ENCODE data around the gene SAV1. TPM values are rescaled to one million over a fixed set of nuclear protein-coding genes. Genes with fewer than 3 reads are reported as not detected.
"Not testable (repeated sequence)": the region's sequence is repeated elsewhere in the genome, so short reads cannot be mapped to it uniquely, and the experiment has no call there.

The SAV1 gene
- total RNA-seq = 22.6 TPM
- long read RNA-seq, transcript SAV1-201 (5 exons, 3,063 nt) = major isoform, 79 of 83 reads
- long read RNA-seq, partial matches to known transcripts = 0 of 83 reads
- long read RNA-seq, other reads (novel, unspliced or antisense) = 4 of 83 reads

GRCh38 chr14:50667996-50668825 is at the start of gene SAV1:
Gene SAV1 (minus strand): TSS chr14:50668306. CDS start chr14:50667967, 339 bp downstream.
- intact Hi-C loops (cut with DNase I) = loop anchor here (10.0 kb wide), 1 partner anchor 443 kb away; no protein-coding TSS in a partner anchor
- ATAC-seq (ENCODE audit: poor library complexity) (peak; percentile 97), DNase-seq (peak; percentile 91)

DNA sequence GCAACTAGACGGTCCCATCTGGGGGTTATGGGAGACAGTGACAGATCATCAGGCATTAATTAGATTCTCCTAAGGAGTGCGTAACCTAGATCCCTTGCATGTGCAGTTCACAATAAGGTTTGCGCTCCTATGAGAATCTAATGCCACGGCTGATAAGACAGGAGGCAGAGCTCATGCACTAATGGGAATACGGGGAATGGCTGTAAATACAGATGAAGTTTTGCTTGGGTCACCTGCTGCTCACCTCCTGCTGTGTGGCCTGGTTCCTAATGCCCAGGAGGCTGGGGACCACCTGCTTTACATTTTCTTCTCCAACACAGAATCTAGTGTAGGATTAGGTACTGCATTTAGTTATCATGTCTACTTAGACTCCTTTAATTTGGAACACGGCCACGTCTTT is 49.7 kb upstream of the SAV1 start:
- no peak for DNase-seq
- intact Hi-C loops (cut with DNase I) = no loop called here
- ATAC-seq (ENCODE audit: poor library complexity) = no peak

DNA sequence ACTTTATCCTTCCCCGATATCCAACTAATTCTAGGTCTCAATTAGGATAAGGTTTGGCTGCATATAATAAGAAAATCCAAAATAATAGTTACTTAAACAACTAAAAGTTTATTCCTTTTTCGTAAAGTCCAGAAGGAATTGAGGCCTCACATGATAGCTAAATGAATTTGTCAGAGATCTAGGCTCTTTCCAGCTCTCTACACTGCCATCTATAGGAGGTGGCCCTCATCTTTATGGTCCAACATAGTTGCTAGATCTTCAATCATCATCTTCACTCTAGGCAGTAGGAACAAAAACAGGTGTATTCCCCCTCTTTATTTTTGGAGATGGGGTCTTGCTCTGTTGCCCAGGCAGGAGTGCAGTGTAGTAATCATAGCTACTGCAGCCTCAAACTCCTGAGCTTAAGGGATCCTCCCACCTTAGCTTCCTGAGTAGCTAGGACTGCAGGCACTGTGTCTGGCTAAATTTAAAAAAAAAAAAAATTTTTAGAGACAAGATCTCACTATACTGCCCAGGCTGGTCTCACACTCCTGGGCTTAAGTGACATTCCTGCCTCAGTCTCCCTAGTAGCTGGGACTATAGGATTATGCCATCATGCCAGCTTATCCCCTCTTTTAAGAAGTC is 46.5 kb upstream of the SAV1 start:
- ATAC-seq (ENCODE audit: poor library complexity) (no peak), DNase-seq (no peak)
- intact Hi-C loops (cut with DNase I) = no loop called here

DNA sequence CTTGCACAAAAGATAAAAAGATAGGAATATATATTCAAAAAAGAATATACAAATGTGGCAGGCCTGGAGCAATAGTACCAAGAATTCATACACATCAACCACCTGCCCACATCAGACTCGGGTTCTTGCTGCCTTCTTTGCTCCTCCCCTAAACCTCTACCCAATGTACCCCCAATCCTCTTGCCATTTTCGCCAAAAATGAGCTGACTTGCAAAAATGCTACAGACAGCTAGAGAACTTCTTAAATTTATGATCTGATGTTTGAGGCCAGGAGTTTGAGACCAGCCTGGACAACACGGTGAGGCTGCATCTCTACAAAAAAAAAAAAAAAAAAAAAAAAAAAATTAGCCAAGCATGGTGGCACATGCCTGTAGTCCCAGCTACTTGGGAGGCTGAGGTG is 42.9 kb upstream of the SAV1 start:
- DNase-seq = no peak
- intact Hi-C loops (cut with DNase I) = no loop called here
- no peak for ATAC-seq (ENCODE audit: poor library complexity)

- DNase-seq = no peak
- ATAC-seq (ENCODE audit: poor library complexity) = peak; percentile 91
- intact Hi-C loops (cut with DNase I) = loop anchor here (5.0 kb wide), 1 partner anchor 88 kb away; no protein-coding TSS in a partner anchor
These were observed 37.0 kb upstream of the SAV1 start for GRCh38 chr14:50705026-50705593.

DNA sequence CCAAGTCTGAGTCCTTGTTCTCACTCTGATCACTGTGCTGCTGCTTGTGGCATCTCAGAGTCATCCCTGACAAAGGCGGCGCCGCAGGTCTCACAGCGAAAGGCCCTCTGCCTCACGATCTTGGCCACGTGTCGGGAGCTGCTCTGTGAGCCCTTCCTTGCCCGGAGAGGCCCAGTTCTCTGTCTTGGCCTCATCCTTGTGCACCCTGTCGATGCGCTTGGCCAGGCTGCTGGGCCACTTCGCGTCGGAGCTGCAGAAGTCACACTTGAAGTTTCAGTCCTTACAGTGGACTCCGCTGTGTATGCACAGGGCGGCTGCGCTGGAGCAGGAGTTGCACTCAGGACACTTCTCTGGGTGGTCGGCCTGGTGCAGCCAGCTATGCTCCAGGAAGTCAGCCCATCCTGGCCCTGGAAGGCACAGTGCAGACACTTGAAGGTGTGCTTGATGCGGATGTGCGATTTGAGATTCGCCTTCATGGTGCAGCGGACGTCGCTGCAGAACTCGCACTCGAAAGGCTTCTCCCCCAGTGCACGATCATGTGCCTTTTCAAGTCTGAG is 36.4 kb upstream of the SAV1 start:
- ATAC-seq (ENCODE audit: poor library complexity) (no peak), DNase-seq (no peak)
- intact Hi-C loops (cut with DNase I) = loop anchor here (5.0 kb wide), 1 partner anchor 87 kb away; no protein-coding TSS in a partner anchor

GRCh38 chr14:50697659-50698290 is 29.7 kb upstream of the SAV1 start:
- DNase-seq (no peak), ATAC-seq (ENCODE audit: poor library complexity) (no peak)
- intact Hi-C loops (cut with DNase I) = no loop called here

- DNase-seq; intact Hi-C loops (cut with DNase I); ATAC-seq (ENCODE audit: poor library complexity): not testable (repeated sequence)
These were observed 26.2 kb upstream of the SAV1 start for GRCh38 chr14:50694260-50694659.

- intact Hi-C loops (cut with DNase I) = no loop called here
- no peak for DNase-seq
- no peak for ATAC-seq (ENCODE audit: poor library complexity)
These were observed 20.8 kb upstream of the SAV1 start for GRCh38 chr14:50688875-50689274.

- ATAC-seq (ENCODE audit: poor library complexity) (no peak), DNase-seq (no peak)
- intact Hi-C loops (cut with DNase I) = no loop called here
These were observed 11.6 kb upstream of the SAV1 start for GRCh38 chr14:50679674-50680073.

DNA sequence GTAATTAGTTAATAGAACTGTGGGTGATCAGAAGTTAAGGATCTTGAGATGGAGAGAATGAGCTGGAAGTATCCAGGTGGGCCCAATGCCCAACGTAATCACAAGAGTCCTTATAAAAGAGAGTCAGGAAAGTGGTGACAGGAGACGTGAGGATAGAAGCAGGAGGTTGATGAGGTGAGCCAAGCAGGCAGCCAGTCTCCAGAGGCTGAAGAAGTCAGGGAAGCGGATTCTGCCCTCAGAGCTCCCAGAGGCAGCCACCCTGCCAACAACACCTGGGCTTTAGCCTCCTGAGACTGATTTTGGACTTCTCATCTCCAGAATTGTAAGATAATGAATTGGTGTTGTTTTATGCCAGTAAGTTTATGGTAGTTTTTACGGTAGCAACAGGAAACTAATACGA is 10.1 kb upstream of the SAV1 start:
- intact Hi-C loops (cut with DNase I) = no loop called here
- DNase-seq (no peak), ATAC-seq (ENCODE audit: poor library complexity) (no peak)

DNA sequence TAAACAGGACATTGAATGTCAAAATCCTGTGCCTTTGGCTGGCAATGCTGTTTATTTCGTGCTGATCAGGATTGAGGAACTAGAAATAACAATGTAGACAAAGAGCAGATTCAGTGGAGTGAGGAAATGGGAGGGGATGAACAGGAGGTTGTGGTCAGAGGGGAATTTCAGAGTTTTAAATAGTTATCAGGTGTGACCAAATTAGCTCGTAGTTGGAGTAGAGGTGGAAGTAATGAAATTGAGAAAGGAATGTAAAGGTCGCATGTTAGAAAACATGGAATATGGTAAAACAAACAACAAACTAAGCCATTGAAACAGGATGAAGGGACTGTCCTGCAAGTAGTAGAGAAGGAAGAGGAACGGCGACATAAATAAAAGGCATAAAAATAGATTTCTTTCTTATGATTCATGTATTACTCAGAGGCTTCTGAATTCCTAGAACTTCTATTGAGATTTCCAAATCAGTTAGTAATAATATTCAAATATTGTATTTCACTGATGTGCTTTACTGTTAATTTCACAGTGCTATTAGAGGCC is 9.5 kb upstream of the SAV1 start:
- intact Hi-C loops (cut with DNase I) = no loop called here
- DNase-seq (no peak), ATAC-seq (ENCODE audit: poor library complexity) (peak; percentile 43)

- no peak for ATAC-seq (ENCODE audit: poor library complexity)
- DNase-seq = no peak
- intact Hi-C loops (cut with DNase I) = no loop called here
These were observed 8.9 kb upstream of the SAV1 start for GRCh38 chr14:50676814-50677516.

DNA sequence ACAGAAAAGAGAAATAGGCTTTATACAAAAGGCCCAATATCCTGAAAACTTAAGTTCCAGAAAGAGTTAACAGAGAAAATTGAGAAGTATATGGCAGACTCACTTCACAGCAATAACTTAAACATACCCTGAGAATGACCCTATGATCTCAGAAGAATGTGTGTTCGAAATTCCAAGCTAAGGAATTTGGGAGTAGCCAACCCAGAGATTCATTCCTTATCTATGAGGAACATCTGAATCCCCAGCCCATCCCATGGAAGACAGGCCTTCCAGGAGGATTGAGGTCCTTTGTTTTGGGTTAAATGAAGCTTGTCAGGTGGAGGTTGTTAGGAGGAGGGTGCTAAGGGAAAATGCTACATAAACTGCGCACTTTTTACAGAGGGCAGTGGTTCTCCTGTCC is 7.5 kb upstream of the SAV1 start:
- DNase-seq (no peak), ATAC-seq (ENCODE audit: poor library complexity) (no peak)
- intact Hi-C loops (cut with DNase I) = no loop called here

DNA sequence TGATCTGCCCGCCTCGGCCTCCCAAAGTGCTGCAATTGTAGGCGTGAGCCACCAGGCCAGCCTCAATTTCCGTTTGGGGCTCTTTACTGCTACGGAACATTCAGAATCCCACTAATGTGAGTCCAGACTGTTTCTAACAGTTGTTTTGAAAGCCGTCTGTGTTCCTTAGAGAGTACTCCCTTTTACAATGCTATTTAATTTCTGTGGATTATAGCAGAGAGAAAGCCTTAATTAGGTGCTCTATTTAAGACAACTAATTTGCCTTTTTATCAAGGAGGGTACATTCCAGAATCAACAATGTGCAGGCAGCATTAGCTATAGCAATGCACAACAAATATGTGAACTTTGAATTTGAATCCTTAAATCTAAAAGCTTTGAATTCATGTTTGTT is 2.8 kb upstream of the SAV1 start:
- intact Hi-C loops (cut with DNase I) = no loop called here
- ATAC-seq (ENCODE audit: poor library complexity) (no peak), DNase-seq (no peak)

DNA sequence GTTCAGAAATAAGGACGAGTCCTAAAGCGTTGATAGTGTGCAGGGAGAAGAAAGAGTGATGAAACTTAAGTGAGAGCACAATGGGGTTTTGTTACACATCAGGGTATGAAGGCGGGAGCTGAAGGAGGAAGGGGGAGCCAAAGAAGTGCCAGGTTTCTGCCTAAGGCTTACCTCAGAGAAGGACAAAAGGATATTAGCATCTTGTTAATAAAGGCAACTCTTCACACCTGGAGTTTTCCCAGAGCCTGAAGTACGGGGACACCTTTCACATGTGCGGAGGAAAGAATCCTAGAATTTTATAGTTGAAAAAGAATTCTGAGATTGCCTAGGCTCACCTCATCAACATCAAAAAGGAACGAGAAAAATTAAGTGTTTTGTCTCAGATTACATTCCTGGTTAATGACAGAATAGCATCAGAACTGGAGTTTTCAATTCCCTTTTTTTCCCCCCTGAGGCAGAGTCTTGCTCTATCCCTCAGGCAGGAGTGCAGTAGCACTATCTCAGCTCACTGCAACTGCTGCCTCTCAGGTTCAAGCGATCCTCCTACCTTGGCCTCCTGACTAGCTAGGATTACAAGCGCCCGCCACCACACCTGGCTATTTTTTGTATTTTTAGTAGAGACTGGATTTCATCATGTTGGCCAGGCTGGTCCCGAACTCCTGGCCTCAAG is 2.2 kb upstream of the SAV1 start:
- ATAC-seq (ENCODE audit: poor library complexity) (no peak), DNase-seq (no peak)
- intact Hi-C loops (cut with DNase I) = no loop called here

- ATAC-seq (ENCODE audit: poor library complexity) (no peak), DNase-seq (no peak)
- intact Hi-C loops (cut with DNase I) = loop anchor here (10.0 kb wide), 1 partner anchor 445 kb away; no protein-coding TSS in a partner anchor
These were observed 1.4 kb upstream of the SAV1 start for GRCh38 chr14:50669441-50669986.
